HepG2 (cell line): ENCODE results near the gene HES6. TPM values are rescaled to one million over a fixed set of nuclear protein-coding genes. Genes with fewer than 3 reads are reported as not detected.

Experiments used
- ATF7-NPFF ChIP-seq: sonication (generic); formaldehyde crosslinking; IDR thresholded peaks from 2 replicates; pipeline ENCODE4 v1.8.1; 2023; ENCODE audit warnings: mild to moderate bottlenecking, low read depth, missing genetic modification reagents, moderate library complexity
- BHLHE40 ChIP-seq: IDR thresholded peaks from 2 replicates; pipeline ENCODE4 v1.6.1; 2011; ENCODE audit warnings: low read length, improper control_type of control experiment
- ELF1 ChIP-seq: sonication (generic); formaldehyde crosslinking; IDR thresholded peaks from 2 replicates; pipeline ENCODE4 v1.4.0; 2020; ENCODE audit warnings: missing genetic modification reagents
- MEIS1 ChIP-seq: sonication (generic); formaldehyde crosslinking; IDR thresholded peaks from 2 replicates; pipeline ENCODE4 v1.9.0; 2021; ENCODE audit warnings: mild to moderate bottlenecking, missing genetic modification reagents, moderate library complexity, borderline replicate concordance
- PCBP1 ChIP-seq: fragments of 200-400 bp; formaldehyde crosslinking; IDR thresholded peaks from 2 replicates; pipeline ENCODE4 v1.6.1; 2017; ENCODE audit warnings: mild to moderate bottlenecking, low read depth, low read length, borderline replicate concordance
- PHF21A ChIP-seq: sonication (generic); formaldehyde crosslinking; IDR thresholded peaks from 2 replicates; pipeline ENCODE4 v1.5.0; 2020; ENCODE audit warnings: mild to moderate bottlenecking, missing genetic modification reagents
- RAD51 ChIP-seq: fragments of 450-650 bp; IDR thresholded peaks from 2 replicates; pipeline ENCODE4 v1.6.1; 2016; ENCODE audit warnings: borderline replicate concordance
- SATB2 ChIP-seq: sonication (generic); formaldehyde crosslinking; IDR thresholded peaks from 2 replicates; pipeline ENCODE4 v1.5.0; 2020; ENCODE audit warnings: missing genetic modification reagents
- SIN3A ChIP-seq: IDR thresholded peaks from 2 replicates; pipeline ENCODE4 v1.6.1; 2011; ENCODE audit warnings: low read depth, mild to moderate bottlenecking, control low read depth, low read length, borderline replicate concordance
- TFAP4 ChIP-seq: sonication (generic); IDR thresholded peaks from 2 replicates; pipeline ENCODE4 v1.6.1; 2016; ENCODE audit warnings: low read depth, borderline replicate concordance
- TIGD3 ChIP-seq: sonication (generic); formaldehyde crosslinking; IDR thresholded peaks from 2 replicates; pipeline ENCODE4 v1.5.1; 2020; ENCODE audit warnings: mild to moderate bottlenecking, missing genetic modification reagents, borderline replicate concordance
- TRIM22 ChIP-seq: fragments of 450-650 bp; IDR thresholded peaks from 2 replicates; pipeline ENCODE4 v1.6.1; 2017
- ZNF234 ChIP-seq: sonication (generic); formaldehyde crosslinking; conservative IDR thresholded peaks from 2 replicates; pipeline ENCODE4 v1.5.1; 2020; ENCODE audit warnings: mild to moderate bottlenecking, missing genetic modification reagents
- ZNF563 ChIP-seq: sonication (generic); formaldehyde crosslinking; IDR thresholded peaks from 2 replicates; pipeline ENCODE4 v1.8.0; 2022; ENCODE audit warnings: mild to moderate bottlenecking, moderate library complexity, missing genetic modification reagents
- ZNF570 ChIP-seq: sonication (generic); formaldehyde crosslinking; IDR thresholded peaks from 2 replicates; pipeline ENCODE4 v1.4.0; 2020; ENCODE audit warnings: mild to moderate bottlenecking, missing genetic modification reagents, borderline replicate concordance
- ZNF574 ChIP-seq: sonication (generic); formaldehyde crosslinking; IDR thresholded peaks from 2 replicates; pipeline ENCODE4 v1.4.0; 2020; ENCODE audit warnings: missing genetic modification reagents
- ZNF580 ChIP-seq: IDR thresholded peaks from 2 replicates; pipeline ENCODE4 v1.6.1; 2016; ENCODE audit warnings: low read depth, borderline replicate concordance
- ZNF605 ChIP-seq: sonication (generic); formaldehyde crosslinking; IDR thresholded peaks from 2 replicates; pipeline ENCODE4 v1.8.0; 2022; ENCODE audit warnings: mild to moderate bottlenecking, missing genetic modification reagents
- ZNF710 ChIP-seq: sonication (generic); formaldehyde crosslinking; IDR thresholded peaks from 2 replicates; pipeline ENCODE4 v1.5.0; 2020; ENCODE audit warnings: mild to moderate bottlenecking, missing genetic modification reagents, borderline replicate concordance
- polyA plus RNA-seq, 8 experiments: library from polyadenylated mRNA; depleted of rRNA in 3 of 8; stranded (reverse) in 7 of 8; unstranded in 1 of 8; fragments of >200 nt; fragmentation: Illumina TruSeq in 4 of 8; extraction: Trizol in 4 of 8; gene quantifications; 2 replicates each; pipeline versions ENCODE4 v1.2.1 to v1.2.3, GENCODE V29; 2011 to 2016; ENCODE audit warnings: low read depth in 4 of 8, missing spikeins in 1 of 8, mixed read lengths in 1 of 8; ENCODE audit not compliant: insufficient read depth in 1 of 8
- total RNA-seq, 5 experiments: library from RNA; depleted of rRNA; stranded (reverse); fragments of >200 nt; fragmentation: Illumina TruSeq; extraction: Trizol; gene quantifications; 2 replicates each; pipeline ENCODE4 v1.2.3, GENCODE V29; 2016; ENCODE audit warnings: low read depth in 1 of 5

The HES6 gene
- total and polyA plus RNA-seq, 2 of the 13 experiments (the other 11 are each of a cell fraction or from before 2014, with no cell fraction given) = 19.5 to 82.8 TPM

GRCh38 chr2:238263204-238264071, 23.6 kb upstream of the HES6 start (continued):
- TF ChIP-seq ZNF710 (CRISPR knock-in tag) = 0 out of 2 replicates have a peak, but pooled peaks have one; percentile 25
- TF ChIP-seq TFAP4 = peak; percentile 30; the same call in 1 of the 2 replicates
- no peak for TF ChIP-seq TRIM22
- TF ChIP-seq ZNF580 (CRISPR knock-in tag) = peak; percentile 92; the same call in 1 of the 2 replicates
- TF ChIP-seq ZNF605 = peak; percentile 63; the same call in 1 of the 2 replicates
- peak; percentile 71 for TF ChIP-seq BHLHE40
- no peak for TF ChIP-seq TIGD3 (CRISPR knock-in tag)
- TF ChIP-seq RAD51 = no peak
- TF ChIP-seq ATF7-NPFF (CRISPR knock-in tag) = peak; percentile 69
- TF ChIP-seq SATB2 (CRISPR knock-in tag) = 0 out of 2 replicates have a peak, but pooled peaks have one; percentile 42
- TF ChIP-seq ZNF563 (CRISPR knock-in tag) = no peak
- TF ChIP-seq MEIS1 (CRISPR knock-in tag) = 0 out of 2 replicates have a peak, but pooled peaks have one; percentile 64
- 0 out of 2 replicates have a peak, but pooled peaks have one; percentile 54 for TF ChIP-seq PCBP1
- peak; percentile 22; the same call in 1 of the 2 replicates for TF ChIP-seq SIN3A
- no peak for TF ChIP-seq ZNF570
- TF ChIP-seq ZNF574 = peak; percentile 83
- peak; percentile 84 for TF ChIP-seq PHF21A (CRISPR knock-in tag)
- TF ChIP-seq ZNF234 (CRISPR knock-in tag) = no peak
- no peak for TF ChIP-seq ELF1 (CRISPR knock-in tag)
